C4-2B (cell line): Measurements from ENCODE around the gene CUX1.
A peak's percentile ranks its signal among the peaks of the same experiment; 100 is the strongest.

Experiments
- H3K27ac ChIP-seq: fragments of 450-650 bp; 2 replicates; pipeline ENCODE4 v1.5.1; 2017
- ZFX ChIP-seq: fragments of 450-650 bp; IDR thresholded peaks from 2 replicates; pipeline ENCODE4 v1.6.1; 2017
- TF ChIP-seq, protein P1 (sequence below): fragments of 450-650 bp; conservative IDR thresholded peaks from 2 replicates; pipeline ENCODE4 v1.5.1; 2017; ENCODE audit warnings: mild to moderate bottlenecking

Gene CUX1

DNA sequence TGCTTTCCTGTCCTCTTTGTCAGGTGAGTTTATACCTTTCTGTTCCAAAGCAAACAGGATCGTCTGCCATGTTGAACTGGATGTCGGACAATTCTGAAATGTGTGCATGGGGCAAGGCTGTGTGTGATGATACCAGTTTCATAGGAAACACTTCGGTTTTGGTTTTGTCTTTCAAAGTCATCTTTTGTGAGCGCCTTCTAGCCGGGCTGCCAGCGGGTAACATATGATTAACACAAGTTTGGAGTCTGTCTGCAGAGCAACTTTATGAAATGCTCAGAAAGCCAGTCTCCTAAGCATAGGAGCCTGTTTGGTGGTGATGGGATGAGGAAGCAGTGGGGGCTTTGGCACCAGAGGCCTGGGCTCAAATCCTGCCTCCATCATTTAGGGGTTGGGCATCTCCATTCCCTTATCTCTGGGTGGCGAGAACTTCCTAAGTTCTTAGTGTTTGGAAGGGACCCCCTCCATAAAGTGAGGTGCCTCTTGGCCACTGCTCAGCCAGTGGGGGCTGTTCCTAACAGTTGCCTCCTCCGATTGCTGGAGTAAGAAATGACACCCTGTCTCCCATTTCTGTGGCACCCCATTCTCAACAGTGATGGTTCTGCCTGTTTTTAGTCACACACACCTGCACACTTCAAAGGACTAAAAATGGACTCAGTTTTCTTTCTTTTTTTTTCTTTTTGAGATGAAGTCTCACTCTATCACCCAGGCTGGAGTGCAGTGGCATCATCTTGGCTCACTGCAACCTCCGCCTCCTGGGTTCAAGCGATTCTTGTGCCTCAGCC lies 36.8 kb downstream of the CUX1 start:
- TF ChIP-seq, protein P1, sequence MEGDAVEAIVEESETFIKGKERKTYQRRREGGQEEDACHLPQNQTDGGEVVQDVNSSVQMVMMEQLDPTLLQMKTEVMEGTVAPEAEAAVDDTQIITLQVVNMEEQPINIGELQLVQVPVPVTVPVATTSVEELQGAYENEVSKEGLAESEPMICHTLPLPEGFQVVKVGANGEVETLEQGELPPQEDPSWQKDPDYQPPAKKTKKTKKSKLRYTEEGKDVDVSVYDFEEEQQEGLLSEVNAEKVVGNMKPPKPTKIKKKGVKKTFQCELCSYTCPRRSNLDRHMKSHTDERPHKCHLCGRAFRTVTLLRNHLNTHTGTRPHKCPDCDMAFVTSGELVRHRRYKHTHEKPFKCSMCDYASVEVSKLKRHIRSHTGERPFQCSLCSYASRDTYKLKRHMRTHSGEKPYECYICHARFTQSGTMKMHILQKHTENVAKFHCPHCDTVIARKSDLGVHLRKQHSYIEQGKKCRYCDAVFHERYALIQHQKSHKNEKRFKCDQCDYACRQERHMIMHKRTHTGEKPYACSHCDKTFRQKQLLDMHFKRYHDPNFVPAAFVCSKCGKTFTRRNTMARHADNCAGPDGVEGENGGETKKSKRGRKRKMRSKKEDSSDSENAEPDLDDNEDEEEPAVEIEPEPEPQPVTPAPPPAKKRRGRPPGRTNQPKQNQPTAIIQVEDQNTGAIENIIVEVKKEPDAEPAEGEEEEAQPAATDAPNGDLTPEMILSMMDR: no peak
- no peak for TF ChIP-seq ZFX
- peak overlapping the region; percentile 78; the same call in 1 of the 2 replicates for H3K27ac ChIP-seq

DNA sequence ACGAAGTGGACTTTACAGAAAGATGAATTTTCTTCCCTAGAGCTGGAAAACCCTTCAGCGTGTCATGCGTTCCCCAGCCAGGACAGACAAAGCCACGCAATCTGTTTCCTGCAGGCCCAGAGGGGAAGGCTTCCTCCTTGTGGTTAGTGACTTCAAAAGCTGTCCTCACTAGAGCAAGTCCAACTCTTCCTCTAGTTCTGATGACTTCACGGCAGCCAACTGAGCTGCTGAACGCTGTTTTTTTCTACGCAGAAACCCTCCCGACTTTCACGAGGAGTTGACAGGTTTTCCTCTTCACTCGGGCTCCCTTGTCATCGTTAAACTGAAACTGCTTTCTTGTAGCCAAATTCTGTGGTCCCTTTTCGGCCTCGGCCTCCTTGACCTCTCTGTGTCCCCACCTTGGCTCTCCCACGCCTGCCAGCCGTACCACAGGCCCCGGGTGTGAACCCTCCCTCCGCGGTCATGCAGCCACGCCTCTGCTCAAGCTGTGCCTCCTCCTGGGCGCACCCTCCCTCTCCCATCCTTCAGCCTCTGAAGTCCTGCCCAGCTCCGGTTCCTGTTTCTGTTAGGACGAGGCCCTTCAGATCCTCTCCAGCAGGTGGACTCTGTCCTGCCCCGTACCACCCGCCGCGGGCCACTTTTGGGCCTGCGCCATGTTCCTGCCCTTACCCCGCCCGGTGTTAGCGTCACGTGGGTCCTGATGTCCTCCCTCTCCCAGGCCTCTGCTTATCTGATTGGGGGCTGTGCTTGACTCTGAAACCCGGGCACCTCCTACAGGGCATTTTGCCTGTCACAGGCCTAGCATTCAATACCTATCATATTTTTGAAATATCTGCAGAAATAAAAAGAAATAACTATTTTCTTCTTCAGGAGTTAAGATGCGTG lies 39.3 kb downstream of the CUX1 start:
- peak overlapping the region; percentile 78 for H3K27ac ChIP-seq

DNA sequence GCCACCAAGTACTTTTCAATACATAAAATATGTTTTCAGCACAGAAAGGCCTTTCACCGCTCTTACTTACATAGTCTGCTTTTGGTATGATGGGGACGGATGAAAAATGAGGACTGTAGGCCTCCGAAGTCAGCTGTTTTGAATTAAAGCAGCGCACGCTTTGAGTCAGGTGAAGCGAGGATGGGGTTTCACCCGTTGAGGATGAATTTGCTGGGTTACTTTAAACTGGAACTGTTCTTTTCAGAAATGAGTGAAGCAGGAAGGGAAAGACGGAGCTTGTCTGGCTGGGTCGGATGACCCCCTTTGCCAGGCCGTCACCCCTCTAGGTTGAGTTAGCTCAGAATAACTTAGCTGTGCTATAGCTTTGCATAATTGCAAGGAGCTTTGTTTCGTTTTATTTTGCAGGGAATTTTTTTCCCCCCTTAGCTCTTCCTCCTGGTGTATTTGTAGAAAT lies 40.0 kb downstream of the CUX1 start:
- no peak for TF ChIP-seq ZFX
- TF ChIP-seq, protein P1: no peak
- H3K27ac ChIP-seq: peak overlapping the region; percentile 78

More for the DNA sequence above, 39.3 kb downstream of the CUX1 start:
- no peak; the same call in 1 of the 2 replicates for TF ChIP-seq ZFX
- TF ChIP-seq, protein P1: peak; percentile 87

DNA sequence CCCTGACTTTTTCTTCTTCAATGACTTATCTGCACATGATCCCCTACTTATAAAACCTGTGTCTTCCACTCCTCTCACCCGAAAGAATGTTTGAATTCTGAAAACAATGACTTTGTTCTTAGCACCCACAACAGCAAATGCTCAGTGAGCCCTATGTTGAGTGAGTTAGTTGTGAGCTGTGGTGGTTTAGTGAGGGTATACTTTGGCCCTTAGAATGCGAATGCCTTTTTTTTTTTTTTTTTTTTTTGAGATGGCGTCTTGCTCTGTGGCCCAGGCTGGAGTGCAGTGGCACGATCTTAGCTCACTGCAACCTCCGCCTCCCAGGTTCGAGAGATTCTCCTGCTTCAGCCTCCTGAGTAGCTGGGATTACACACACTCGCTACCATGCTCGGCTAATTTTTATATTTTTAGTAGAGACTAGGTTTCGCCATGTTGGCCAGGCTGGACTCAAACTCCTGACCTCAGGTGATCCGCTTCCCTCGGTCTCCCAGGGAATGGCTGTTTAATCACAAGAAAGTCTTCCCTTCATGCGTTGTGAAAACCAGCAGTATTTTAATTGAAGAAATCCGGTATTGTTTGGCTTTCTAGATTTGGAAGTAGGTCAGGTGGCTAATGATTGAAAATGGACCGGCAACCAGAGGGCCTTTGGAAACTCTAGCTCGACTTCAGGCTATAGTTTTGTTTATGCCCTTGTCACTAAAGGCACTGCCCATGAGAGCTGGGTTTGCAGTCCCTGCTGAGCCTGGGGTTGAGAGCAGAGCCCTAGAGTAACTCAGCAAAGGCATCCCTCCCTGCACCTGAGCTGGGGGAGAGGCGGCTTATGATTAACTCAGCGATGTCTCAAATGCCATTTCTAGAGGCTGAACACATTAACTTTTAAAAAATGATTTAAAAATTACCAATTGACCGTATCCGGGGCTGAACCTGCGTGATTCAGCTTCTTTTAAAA lies 41.3 kb downstream of the CUX1 start:
- H3K27ac ChIP-seq: peak overlapping the region; percentile 78
- TF ChIP-seq, protein P1: no peak
- TF ChIP-seq ZFX: no peak

DNA sequence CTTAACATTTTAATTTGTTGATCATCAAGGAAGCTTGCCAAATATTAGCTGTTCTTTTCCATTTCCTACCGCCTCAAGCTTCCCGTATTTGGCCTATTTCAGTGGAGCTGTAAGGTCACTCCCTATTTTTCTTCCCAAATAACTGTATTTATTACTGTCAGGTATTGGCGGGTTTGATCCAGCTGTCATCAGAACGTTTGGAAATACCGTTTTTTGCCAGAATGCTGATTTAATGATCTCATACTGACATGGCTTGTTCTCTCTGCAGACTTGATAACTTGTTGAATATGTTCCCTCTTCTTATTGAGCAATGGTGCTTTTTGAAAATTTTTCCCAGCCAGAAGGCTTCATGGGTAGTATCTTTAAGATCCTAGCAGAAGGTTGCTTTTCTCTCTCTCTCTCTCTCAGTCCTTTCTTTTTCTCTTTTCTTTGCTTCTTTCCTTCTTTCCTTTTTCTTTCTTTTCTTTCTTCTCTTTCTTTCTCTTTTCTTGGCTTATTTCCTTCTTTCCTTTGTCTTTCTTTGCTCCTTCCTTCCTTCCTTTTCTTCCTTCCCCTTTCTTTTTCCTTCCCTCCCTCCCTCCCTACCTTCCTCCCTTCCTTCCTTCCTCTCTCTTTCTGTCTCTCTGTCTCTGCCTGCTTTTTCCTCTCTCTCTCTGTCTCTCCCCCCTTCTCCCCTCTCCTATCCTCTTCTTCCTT lies 42.1 kb downstream of the CUX1 start:
- H3K27ac ChIP-seq: peak overlapping the region; percentile 78; the same call in 1 of the 2 replicates
- TF ChIP-seq ZFX: no peak
- TF ChIP-seq, protein P1: no peak

DNA sequence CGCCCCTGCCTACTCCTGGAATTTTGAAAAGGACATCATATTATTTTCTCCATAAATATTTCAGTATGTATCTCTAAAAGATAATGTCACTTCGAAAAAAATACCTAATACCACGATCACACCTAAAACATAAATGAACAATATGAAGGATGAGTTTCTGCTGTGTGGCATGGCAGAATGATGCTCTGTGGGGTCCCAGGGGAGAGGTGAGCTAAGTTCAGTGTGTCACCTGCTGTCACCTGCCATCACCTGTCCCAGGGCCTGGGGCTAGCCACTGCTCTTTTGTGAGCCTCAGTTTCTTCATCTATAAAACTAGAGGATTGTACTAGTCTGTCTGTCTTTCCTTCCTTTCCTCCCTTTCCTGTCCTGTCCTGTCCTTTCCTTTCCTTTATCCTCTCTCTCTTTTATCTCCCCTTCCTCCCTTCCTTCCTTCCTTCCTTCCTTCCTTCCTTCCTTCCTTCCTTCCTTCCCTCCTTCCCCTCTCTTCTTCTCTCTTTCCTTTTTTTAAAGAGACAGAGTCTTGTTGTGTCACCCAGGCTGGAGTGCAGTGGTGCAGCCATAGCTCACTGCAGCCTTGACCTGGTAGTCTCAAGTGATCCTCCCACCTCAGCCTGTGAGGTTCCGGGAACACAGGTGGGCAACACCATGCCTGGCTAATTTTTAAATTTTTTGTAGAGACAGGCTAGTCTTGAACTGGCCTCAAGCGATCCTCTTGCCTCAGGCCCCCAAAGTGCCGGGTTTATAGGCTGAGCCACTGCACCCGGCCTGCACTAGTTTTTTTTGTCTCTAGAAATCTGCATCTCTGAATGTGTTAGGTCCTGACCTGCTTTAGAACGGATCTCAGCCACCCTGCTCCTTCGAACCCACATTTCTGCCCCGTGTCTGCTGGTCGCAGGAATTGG lies 43.1 kb downstream of the CUX1 start:
- H3K27ac ChIP-seq: no peak overlapping the region
- TF ChIP-seq ZFX: no peak
